ENCODE measurements around the gene NTRK2.

Gene NTRK2

GRCh38 chr9:85046475-85046874, 376.9 kb downstream of the NTRK2 start (continued):
- TF ChIP-seq ZNF138 (tag by site-specific recombination; IDR thresholded peaks at IDR 0.05; ENCODE audit: borderline replicate concordance) (no peak), ZNF292 (tag by site-specific recombination; IDR thresholded peaks at IDR 0.05; ENCODE audit: borderline replicate concordance, low read depth) (no peak), HOXA7 (CRISPR knock-in tag; IDR thresholded peaks at IDR 0.05; ENCODE audit: borderline replicate concordance) (no peak), KLF1 (tag by site-specific recombination; IDR thresholded peaks at IDR 0.05) (no peak), ZBTB49 (tag by site-specific recombination; IDR thresholded peaks at IDR 0.05; ENCODE audit: low read depth) (no peak), ZBTB21 (tag by site-specific recombination; IDR thresholded peaks at IDR 0.05) (no peak), PRDM6 (tag by site-specific recombination; IDR thresholded peaks at IDR 0.05) (no peak), ZNF624 (tag by site-specific recombination; IDR thresholded peaks at IDR 0.05) (no peak), TRIM28 (IDR thresholded peaks at IDR 0.05; ENCODE audit: borderline replicate concordance, low read length) (no peak)

- Histone ChIP-seq H3K4me1 (ENCODE audit: control insufficient read depth, insufficient read depth, low read length) (0 out of 2 replicates have a peak, but pooled peaks cover 2% of the 10 kb centered on the region), H3K4me3 (ENCODE audit: low read depth, low read length) (no peak overlapping the region), H3K27ac (ENCODE audit: extremely low read depth, low read depth, low read length) (no peak overlapping the region), H3K36me3 (ENCODE audit: control insufficient read depth in 2 of 2, insufficient read depth in 1 of 2, low read length in 2 of 2) (no peaks in the 10 kb centered on the region), H3K9me3 (ENCODE audit: control insufficient read depth, insufficient read depth, low read depth, low read length) (no peaks in the 10 kb centered on the region)
- POLR2A ChIA-PET, result no interaction called here
- CTCF ChIA-PET, result interaction anchor here (0.7 kb wide), 1 partner anchor 51 kb away, joined by 3 read pairs; no protein-coding TSS in a partner anchor
- no peak for TF ChIP-seq ZBTB1 (tag by site-specific recombination; IDR thresholded peaks at IDR 0.05)
- TF ChIP-seq PRDM1 (tag by site-specific recombination; IDR thresholded peaks at IDR 0.05), result 0 out of 2 replicates have a peak, but pooled peaks have one; percentile 22
- TF ChIP-seq ATF2 (tag by site-specific recombination; IDR thresholded peaks at IDR 0.05; ENCODE audit: low read depth), result no peak
- TF ChIP-seq ZNF585B (tag by site-specific recombination; IDR thresholded peaks at IDR 0.05), result no peak
- no peak for TF ChIP-seq ZNF670 (tag by site-specific recombination; IDR thresholded peaks at IDR 0.05; ENCODE audit: low read depth)
- no peak for TF ChIP-seq KLF10 (tag by site-specific recombination; IDR thresholded peaks at IDR 0.05)
- TF ChIP-seq ZNF221 (tag by site-specific recombination; IDR thresholded peaks at IDR 0.05; ENCODE audit: borderline replicate concordance), result no peak
- no peak for TF ChIP-seq KLF1 (tag by site-specific recombination; IDR thresholded peaks at IDR 0.05)
Measured at GRCh38 chr9:85053206-85053786, 383.8 kb downstream of the NTRK2 start.

- H3K4me1 ChIP-seq (ENCODE audit: control insufficient read depth, insufficient read depth, low read length), result 0 out of 2 replicates have a peak, but pooled peaks cover 2% of the 10 kb centered on the region
- no peaks in the 10 kb centered on the region for H3K9me3 ChIP-seq (ENCODE audit: control insufficient read depth, insufficient read depth, low read depth, low read length)
- no peak overlapping the region for H3K4me3 ChIP-seq (ENCODE audit: low read depth, low read length)
- ChIA-PET POLR2A (no interaction called here), CTCF (no interaction called here)
- H3K27ac ChIP-seq (ENCODE audit: extremely low read depth, low read depth, low read length), result no peak overlapping the region
- H3K36me3 ChIP-seq (ENCODE audit: control insufficient read depth in 2 of 2, insufficient read depth in 1 of 2, low read length in 2 of 2), result no peaks in the 10 kb centered on the region
- TF ChIP-seq ZNF561 (tag by site-specific recombination; IDR thresholded peaks at IDR 0.05; ENCODE audit: borderline replicate concordance) (no peak), ZNF558 (tag by site-specific recombination; IDR thresholded peaks at IDR 0.05) (no peak), ZNF600 (tag by site-specific recombination; IDR thresholded peaks at IDR 0.05) (no peak)
Measured at GRCh38 chr9:85054017-85054416, 384.5 kb downstream of the NTRK2 start.

All from HEK293 (cell line).